GM18909 (cell line): ENCODE results near the gene LZTFL1.

Source experiments
- ATAC-seq: cut with Tn5 transposase; IDR thresholded peaks from one replicate; pipeline ENCODE4 v1.9.1; 2021; ENCODE audit warnings: mild to moderate bottlenecking; ENCODE audit not compliant: unreplicated experiment, poor library complexity

The LZTFL1 gene, protein sequence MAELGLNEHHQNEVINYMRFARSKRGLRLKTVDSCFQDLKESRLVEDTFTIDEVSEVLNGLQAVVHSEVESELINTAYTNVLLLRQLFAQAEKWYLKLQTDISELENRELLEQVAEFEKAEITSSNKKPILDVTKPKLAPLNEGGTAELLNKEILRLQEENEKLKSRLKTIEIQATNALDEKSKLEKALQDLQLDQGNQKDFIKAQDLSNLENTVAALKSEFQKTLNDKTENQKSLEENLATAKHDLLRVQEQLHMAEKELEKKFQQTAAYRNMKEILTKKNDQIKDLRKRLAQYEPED

DNA sequence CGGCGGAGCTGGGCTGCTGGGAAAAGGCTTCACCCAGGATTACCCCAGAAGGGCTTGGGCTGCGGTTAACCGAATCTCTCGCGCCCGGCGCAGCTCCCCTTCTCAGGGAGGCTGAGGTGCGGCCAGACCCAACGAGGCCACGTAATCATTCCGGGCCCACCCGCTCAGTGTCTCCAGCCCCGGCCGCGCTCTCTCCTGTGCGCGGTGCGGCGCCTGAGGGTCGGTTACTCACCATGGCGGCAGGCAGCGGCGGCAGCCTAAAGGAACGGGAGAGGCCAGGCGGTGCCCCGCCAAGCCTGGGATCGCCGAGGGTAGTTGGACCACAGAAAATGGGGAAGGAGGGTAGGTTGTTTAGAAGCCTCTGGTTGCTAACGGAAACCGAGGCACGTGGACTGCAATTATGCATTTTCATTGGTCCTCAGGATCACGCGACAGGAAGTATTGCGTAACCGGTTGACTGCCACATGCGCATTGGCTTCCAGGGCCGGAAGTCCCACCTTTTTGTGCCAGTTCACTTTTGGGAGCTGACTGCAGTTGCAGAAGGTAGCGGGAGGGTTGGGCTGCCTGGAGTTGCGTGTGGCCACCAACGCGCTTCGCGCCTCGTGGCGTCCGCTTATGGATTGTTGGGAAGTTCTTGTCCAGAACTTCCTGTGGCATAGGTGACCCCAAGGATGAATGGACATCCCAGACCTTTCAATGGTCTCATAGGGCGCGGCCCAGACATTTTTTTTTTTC is at the start of gene LZTFL1:
Gene LZTFL1, minus strand, starts transcription at position 363 of the 735 bp plus-strand sequence. Its CDS starts 128 bp downstream, at position 235.
- ATAC-seq, result peak; percentile 81

DNA sequence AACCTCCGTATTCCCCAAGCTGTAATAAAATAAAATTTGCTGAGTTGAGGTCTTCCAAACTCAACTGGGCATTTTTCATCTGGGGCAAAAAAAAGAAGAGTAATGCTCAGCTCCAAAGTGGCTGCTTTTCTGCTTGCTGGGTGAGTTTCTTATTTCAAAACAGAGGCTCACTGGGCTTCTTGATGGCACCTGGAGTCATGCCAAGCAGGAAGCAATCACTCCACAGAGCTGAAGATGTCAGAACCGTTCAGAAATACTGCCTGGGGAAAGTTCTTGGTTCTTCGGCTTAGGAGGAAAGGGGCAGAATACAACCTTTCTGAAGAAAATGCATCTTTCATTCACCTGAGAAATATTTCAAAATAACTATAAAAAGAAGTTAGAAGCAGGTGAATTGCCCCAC is 48.5 kb upstream of the LZTFL1 start:
- no peak for ATAC-seq

DNA sequence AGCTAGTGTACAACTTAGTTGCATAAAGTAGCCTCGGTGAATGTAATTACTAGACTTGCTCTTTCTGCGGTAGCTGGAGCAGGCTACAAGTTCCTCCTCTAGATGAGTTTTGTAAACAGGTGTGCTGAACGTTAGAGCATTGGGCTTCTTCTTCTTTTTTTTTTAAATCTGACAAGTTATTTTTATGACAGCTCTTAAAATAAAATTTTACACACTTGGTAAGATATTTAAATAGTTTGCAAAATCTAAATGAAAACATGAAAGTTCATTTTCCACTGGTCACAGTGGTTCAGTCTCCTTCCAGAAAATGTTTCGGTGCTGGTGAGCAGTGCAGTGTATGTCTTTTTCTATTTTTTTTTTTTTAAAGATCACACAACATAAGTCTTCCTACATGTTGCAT is 47.4 kb upstream of the LZTFL1 start:
- ATAC-seq, result no peak

DNA sequence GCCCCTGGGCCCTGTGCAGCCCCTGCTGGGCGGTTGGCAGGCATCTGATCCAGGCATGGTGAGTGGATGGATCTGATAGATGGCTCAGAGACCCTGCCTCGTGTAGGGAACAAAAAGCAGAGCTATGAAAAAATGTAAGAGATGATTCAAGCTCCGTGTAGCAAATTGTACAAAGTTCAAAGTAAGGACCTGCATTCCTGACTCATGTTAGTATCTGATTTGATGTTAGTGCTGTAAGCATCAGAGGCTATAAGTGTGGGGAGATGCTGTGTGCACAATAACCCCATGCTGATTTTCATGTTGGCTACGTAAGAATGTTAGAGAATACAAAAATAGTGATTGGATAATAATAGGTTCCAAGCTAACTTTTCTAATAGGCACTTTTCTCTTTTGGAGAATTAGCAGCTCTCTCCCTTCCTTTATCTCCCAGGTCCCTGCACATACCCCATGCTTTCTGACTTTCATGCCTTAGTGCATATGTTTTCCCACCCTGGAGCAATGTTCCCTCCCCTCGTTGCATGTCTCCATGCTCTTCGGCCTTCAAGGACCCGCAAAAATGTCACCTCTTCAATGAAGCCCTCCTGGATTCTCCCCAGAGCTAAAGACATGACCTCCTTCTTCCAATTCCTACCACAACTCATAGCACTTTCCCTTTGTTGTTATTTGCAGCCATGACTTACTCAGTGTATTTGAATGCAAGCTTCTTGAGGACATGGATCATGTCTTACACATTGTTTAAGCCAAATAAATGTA is 46.0 kb upstream of the LZTFL1 start:
- no peak for ATAC-seq

DNA sequence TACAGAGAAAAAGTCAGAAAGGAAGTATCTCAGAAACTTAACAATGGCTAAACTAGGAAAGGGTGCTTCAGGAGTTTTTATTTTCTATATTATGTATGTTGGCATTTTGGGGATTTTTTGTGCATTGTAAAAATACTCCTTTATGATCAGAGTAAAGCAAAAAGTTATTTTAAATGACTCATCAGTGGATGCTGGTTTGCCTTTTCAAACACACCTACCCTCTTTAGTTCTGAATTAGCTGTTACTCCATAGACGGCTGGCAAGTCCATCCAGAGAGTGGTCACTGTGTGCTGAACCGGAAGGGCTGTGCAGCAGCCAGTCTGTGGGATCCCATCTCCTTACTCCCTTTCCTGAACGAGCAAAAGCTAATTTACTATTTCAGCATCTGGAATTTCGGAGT is 45.4 kb upstream of the LZTFL1 start:
- ATAC-seq, result no peak

DNA sequence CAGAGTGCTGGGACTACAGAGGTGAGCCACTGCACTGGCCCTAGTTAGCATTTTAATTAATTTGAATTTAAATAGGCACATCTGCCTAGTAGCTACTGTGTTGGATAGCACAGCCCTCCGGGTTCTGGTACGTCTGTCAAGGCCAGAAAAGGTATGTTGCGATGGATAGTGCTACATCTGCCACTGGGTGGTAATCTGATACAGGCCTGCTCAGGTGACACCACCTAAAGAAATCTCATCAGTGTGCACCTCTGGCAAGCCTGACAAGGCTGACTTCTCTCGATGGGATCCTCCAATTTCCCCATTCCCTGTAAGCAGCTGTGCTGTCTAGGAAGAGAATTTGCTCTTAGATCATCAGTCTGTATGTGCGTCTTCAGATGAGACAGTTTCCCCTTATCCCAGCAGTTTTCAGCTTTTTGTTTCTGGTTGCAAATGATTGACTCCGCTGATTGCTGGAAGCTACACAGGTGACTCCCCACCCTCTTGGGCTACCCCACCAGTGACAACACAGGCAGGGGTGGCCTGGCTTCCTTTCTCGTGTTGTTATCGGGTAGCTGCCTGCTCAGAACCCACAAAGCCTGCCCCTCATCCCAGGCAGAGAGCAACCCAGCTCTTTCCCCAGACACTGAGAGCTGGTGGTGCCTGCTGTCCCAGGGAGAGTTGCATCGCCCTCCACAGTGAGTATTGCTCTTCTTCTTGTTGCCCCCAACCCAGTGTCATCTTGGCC is 44.2 kb upstream of the LZTFL1 start, which contains the start of gene CCR9:
Gene CCR9, plus strand, starts transcription at position 565 of the 727 bp plus-strand sequence. CDS start 8,391 bp downstream, outside the sequence.
- no peak for ATAC-seq

DNA sequence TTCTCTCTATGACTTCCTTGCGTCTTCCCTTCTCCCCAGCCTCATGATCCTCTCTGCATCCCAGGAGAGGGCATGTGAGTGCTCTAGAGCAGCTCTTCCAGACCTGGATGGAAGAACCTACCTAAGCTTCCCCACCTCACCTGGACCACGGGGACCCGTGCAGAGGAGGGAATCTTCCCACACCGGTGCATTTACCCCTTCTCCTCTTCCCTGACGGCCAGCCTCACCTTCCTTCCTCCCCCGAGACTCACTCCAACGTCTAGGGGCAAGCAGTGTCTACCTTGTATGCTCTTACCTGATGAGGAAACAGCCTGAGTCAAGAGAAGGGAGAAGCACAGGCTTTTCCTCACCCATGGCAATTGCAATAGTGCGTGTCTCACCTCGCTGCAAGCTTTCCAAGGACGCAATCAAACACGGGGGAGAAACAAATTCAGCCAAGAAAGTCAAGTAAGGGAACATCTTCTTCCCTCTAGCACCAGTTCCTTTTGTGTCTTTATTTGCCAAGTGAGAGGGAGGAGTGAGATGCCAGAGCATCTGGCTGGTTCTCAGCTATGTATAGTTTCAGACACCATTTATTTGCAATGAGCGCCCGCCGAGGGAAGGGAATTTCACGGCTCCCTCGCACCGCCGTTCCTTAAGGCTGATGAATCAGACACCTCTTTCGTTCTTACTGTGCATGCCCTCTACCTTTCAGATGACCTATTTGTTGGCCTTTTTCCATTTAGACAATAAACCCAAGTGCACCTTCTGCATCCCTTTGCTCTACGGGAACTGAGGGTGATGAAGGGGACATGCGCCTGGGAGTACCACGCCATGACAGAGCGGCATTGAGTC is 42.7 kb upstream of the LZTFL1 start:
- no peak for ATAC-seq

DNA sequence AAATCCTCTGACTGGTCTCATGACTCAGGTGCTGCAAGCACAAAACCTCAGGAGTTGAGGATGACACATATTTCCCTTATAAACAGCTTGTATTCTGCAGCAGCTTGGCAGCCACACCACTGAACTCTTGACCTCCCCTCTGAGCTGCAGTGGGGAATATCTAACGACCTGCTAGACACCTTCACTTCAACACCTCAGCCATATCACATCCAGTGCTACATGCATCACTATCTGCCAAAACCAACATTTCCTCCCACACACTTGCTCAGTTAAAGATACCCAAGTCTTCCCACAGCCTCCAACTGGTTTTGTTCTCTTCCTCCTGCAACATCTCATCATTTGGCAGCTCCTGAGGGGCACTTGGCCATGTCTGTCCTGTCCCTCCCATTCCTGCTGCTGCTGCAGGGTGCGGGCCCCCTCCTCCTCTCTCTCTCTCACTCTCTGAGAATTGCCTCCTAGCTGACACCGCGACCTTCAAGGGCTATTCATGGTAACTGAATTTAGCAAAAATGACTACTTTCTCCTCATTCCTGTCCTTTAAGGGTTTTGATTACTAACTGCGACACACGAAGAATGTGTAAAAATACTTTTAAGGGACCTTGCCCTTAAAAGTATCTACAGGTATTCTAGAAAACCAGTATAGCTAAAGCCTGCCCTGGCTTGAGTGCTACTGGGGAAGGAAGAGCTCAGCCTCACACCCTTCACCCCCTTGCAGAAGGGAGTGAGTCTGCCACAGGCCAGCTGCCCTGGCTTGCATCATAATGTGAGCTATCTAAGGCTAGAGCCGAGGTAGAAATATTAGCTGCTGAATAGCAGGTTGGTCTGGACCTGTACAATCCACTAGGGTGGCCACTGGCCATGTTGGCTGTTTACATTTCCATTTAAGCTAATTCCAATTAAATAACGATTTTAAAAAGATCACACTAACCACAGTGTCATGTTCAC is 39.4 kb upstream of the LZTFL1 start:
- no peak for ATAC-seq

DNA sequence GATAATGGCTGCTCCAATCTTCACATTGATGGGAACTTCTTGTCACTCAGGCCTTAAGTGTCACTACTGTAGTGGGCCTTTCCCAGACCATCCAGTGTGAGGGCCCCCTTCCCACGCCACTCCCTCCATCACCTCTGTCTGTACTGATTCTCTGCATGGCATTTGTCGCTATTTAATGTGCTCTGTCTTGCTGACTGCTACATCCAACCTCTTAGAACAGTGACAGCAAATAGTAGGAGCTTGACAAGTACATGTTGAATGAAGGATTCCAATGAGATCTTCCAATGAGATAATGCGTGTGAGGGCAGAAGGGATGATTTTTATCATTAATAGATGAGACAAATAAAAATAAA is 38.8 kb upstream of the LZTFL1 start:
- ATAC-seq, result no peak

DNA sequence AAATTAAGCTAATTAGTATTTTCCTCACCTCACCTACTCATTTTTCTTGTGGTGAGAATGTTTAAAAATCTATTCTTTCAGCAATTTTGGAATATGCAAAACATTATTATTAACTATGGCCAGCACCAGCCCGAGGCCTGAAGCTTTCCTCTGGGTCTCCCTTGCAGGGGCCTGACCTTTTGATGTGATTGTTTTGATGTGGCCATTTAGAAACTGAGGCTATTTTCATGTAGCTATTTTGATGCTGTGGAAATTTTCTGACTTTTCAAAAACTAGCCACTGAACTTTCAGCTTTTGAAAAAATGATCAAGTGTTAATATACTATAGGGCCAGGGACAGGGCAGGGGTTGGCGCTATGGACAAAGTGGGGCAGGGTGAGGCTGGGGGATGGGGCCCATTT is 36.2 kb upstream of the LZTFL1 start:
- ATAC-seq, result no peak

DNA sequence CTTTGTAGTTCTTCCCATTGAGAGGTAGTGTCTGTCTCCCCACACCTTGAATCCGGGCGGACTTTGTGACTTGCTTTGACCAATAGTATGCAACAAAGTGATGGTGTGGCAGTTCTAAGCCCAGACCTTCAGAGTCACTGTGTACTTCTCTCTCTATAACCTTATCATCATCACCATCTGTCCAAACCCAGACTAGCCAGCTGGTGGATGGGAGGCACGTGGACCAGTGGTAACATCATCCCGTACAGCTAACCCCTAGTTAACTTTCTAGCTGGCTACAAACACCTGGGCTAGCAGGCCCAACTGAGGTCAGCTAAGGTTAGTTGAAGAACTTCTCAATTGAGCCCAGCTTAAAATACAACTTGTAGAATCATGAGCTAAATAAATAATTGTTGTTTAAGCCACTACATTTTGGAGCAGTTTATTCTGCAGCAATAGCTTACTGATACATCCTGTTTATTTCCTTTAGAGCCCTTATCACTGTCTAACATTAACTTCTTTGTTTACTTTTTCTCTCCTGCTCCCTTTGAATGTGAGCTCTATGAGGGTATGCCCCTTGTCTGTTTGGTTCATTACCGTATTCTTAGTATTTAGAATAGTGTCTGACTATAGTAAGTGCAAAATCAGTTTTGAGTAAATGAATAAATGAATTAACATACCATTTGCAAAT is 32.9 kb upstream of the LZTFL1 start:
- no peak for ATAC-seq

DNA sequence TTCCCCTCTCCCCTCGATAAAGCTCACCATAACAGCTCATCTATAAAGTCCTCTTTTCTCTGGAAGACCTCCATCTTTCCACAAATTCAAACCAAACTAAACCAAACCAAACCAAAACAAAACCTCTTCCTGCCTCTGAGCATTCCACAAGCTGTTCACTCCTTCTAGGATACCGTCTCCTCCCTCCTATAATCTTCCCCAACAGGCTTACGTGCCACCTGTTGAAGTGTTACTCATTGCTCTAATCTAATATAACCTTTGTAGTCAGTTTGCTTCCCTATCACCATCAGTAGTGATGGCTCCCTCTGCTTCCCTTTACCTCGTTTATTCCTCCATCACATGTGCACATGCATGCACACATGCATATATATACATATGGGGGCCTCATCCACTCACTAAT is 31.7 kb upstream of the LZTFL1 start:
- no peak for ATAC-seq

DNA sequence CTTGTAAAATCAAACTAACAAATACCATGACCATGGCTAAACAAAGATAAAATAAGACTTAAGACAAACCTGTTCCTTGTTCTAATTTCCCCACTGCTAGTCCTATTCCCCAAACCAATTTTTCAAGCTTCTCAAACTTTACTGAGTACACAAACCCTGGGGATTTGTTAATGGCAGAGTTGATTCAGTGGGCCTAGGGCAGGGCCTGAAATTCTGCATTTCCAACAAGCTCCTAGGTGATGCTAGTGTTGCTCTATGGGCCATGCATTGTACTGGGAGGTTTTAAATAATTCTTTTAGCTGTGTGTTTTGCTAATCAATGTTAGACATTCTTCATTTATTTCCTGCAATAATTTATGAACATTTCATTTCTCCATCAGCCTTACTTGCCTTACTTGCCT is 31.1 kb upstream of the LZTFL1 start:
- no peak for ATAC-seq

DNA sequence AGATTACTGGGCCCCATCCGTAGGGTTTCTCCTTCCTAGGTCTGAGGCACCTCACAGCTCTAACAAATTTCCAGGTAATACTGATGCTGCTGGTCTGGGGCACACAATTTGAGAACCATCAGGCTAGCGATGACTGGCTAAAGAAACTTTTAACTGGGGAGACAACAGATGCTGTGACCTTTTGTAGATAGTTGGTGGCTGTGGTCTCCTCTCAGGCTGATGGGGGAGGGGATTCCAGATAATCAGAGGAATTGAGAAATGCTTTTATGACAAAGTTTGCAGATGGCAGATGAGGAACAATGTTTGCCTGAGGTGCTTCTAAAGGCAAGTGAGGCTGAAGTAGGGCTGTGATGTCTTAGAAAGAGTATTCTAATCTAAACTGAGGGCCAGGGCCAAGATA is 30.6 kb upstream of the LZTFL1 start:
- no peak for ATAC-seq

DNA sequence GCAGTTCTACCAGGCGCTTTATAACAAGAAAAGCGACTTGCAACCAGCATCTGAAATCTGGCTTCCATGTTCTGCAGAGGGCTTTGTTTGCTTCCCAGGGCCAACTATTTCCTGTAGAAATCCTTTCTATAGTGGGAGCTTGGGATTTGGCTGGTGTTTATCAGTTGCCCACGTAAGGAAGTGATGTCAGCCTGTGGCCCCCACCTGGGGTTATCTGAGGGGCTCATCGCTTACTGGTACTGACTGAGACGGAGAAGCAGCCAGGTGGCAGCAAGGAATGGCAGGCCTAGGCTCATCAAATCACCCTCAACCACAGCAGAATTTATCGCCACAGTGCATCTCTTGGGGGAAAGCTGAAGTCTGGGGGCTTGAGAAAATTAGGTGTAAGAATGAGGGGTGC is 29.9 kb upstream of the LZTFL1 start:
- no peak for ATAC-seq

DNA sequence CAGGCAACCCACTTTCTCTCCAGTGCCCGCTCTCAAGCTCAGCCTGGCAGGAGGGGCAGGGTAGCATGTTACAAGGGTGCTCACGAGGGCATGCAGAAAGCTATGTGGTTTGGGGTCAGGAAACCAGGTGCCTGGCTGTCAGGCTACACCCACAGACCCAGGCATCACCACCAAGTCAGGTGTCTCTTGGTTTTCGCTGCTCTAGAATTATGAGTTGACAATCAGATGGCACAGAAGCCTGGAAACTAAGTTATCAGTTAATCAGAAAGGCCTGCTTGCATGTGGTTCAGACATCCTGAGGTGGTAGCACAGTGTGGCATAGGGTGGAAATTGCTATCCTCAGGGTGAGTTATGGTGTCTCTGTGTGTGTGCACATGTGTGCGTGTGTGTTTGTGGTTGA is 28.2 kb upstream of the LZTFL1 start:
- ATAC-seq, result no peak

DNA sequence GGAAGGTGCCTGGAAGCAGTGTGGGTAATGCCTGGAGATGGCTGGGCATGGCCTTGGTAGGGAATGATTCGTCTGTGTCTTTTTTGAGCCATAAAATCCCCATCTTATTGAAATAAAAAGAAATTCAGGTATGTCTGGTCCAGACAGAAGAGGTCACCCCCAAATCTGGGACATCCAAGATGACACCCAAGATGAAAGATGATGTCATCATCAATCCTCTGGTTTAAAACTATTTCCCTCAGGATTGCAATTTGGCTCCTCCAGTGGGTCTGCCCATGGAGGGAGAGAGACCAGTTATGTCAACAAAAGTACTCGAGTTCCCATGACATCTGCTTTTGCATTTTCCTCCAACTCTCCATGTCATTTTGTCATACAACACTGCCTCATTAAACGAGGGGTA is 27.7 kb upstream of the LZTFL1 start:
- ATAC-seq, result no peak

DNA sequence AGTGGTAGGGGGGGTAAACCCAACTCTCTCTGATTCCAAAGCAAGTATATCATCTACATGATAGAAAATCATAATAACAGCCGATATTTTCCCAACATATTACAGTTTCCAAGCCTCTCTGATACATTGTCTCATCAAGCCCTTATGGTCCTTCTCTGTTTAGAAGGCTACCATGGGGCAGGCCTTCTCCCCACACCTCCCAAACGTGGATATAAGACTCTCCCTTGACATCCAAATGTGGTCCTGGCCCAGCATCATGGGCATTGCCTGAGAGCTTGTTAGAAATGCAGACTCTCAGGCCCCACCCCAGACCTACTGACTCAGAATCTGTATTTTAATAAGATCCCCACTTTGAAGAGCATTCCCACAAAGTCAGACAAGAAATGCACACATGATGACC is 26.7 kb upstream of the LZTFL1 start:
- ATAC-seq, result no peak
